ENCODE data around the gene PREX1. TPM values are rescaled to one million over a fixed set of nuclear protein-coding genes. Genes with fewer than 3 reads are reported as not detected.

The PREX1 gene
- total and polyA plus RNA-seq, 2 of the 4 experiments (the other 2 are of a cell fraction): 0.67 to 0.72 TPM

- Histone ChIP-seq H4K8ac (ENCODE audit: low read depth in 2 of 2, low read length in 2 of 2) (no peak overlapping the region), H3K36me3 (ENCODE audit: control insufficient read depth, insufficient read depth, low read length) (no peaks in the 10 kb centered on the region), H3K14ac (replicated peaks; ENCODE audit: low read depth, low read length) (no peak overlapping the region), H3K79me1 (ENCODE audit: low read depth in 1 of 2, low read length in 2 of 2) (no peaks in the 10 kb centered on the region), H2AK9ac (replicated peaks; ENCODE audit: low read depth, low read length, poor library complexity) (no peak overlapping the region), H3K4me3 (ENCODE audit: insufficient read depth, low read depth, low read length) (no peak overlapping the region), H3K23ac (ENCODE audit: low read depth, low read length) (no peak overlapping the region), H2AFZ (replicated peaks; ENCODE audit: low read length, poor library complexity) (no peak overlapping the region), H4K5ac (ENCODE audit: low read depth, low read length) (no peak overlapping the region), H3K9me3 (ENCODE audit: control insufficient read depth, insufficient read depth, low read length) (no peaks in the 10 kb centered on the region), H3K27ac (ENCODE audit: insufficient read depth, low read length) (no peak overlapping the region), H3K4me1 (ENCODE audit: control insufficient read depth, insufficient read depth, low read length) (no peaks in the 10 kb centered on the region), H4K20me1 (ENCODE audit: insufficient read depth, low read length) (no peaks in the 10 kb centered on the region), H3K4me2 (ENCODE audit: low read depth, low read length) (no peak overlapping the region), H2AK5ac (ENCODE audit: low read depth, low read length) (no peak overlapping the region), H2BK15ac (ENCODE audit: low read depth, low read length) (no peak overlapping the region), H3K18ac (ENCODE audit: low read depth, low read length) (no peak overlapping the region), H2BK5ac (ENCODE audit: low read depth, low read length, poor library complexity, severe bottlenecking) (no peak overlapping the region), H3K27me3 (ENCODE audit: control insufficient read depth, insufficient read depth, low read length) (peaks cover 20% of the 10 kb centered on the region), H3K4ac (ENCODE audit: low read depth, low read length) (no peak overlapping the region), H2BK120ac (ENCODE audit: low read depth, low read length) (no peak overlapping the region), H4K91ac (ENCODE audit: insufficient read depth, low read depth, low read length) (no peak overlapping the region), H2BK20ac (ENCODE audit: low read depth, low read length) (no peak overlapping the region), H3K56ac (ENCODE audit: extremely low read depth, insufficient read depth, low read length) (no peak overlapping the region), H3K9ac (ENCODE audit: low read depth, low read length) (no peak overlapping the region), H3K9me1 (ENCODE audit: insufficient read depth, low read length) (no peaks in the 10 kb centered on the region)
- intact Hi-C loops (cut with micrococcal nuclease): no loop called here
- CTCF ChIA-PET: no interaction called here
- dilution Hi-C loops (cut with HindIII; ENCODE audit: low sequenced_read_pairs, unreplicated experiment): no loop called here
- no peak for DNase-seq
- ATAC-seq (ENCODE audit: low read depth): no peak
- WGBS, 2 experiments (ENCODE audit: extremely low coverage in 2 of 2, insufficient read length in 1 of 2): no CpG with 5 or more reads among the region's 12 CpGs
- POLR2A ChIA-PET (ENCODE audit: unreplicated experiment): no interaction called here
- no peak for TF ChIP-seq USF2 (IDR thresholded peaks at IDR 0.05; ENCODE audit: low read depth, low read length)
- TF ChIP-seq CEBPB (IDR thresholded peaks at IDR 0.05; ENCODE audit: low read depth, low read length): 0 out of 2 replicates have a peak, but pooled peaks have one; percentile 3
- in situ Hi-C loops (cut with MboI; ENCODE audit: low sequenced_read_pairs): loop anchor here (5.0 kb wide), 1 partner anchor 942 kb away; no protein-coding TSS in a partner anchor
- BruUV-seq (replicated peaks): no TSS peak
Measured at GRCh38 chr20:48614593-48615274, 213.1 kb downstream of the PREX1 start.
